Subcutaneous abdominal adipose tissue (tissue), 5 donors: ENCODE results near the gene CARM1.
"Not testable (repeated sequence)": the region's sequence is repeated elsewhere in the genome, so short reads cannot be mapped to it uniquely, and the experiment has no call there.

ENCODE experiments used
- H3K27ac ChIP-seq: one replicate; pipeline ENCODE4 v1.7.0; 2013; ENCODE audit warnings: low read depth, mild to moderate bottlenecking, inconsistent platforms, low read length, moderate library complexity
- H3K27me3 ChIP-seq, 5 donors: one replicate each; pipeline ENCODE4 v1.7.0; 2013; ENCODE audit warnings: low read length in 5 of 5, inconsistent platforms in 1 of 5; ENCODE audit not compliant: control insufficient read depth in 5 of 5, insufficient read depth in 4 of 5
- H3K36me3 ChIP-seq, 5 donors: one replicate each; pipeline ENCODE4 v1.7.0; 2013; ENCODE audit warnings: low read length in 5 of 5; ENCODE audit not compliant: control insufficient read depth in 5 of 5, insufficient read depth in 5 of 5
- H3K4me1 ChIP-seq, 5 donors: one replicate each; pipeline ENCODE4 v1.7.0; 2013; ENCODE audit warnings: low read length in 5 of 5, mild to moderate bottlenecking in 3 of 5, moderate library complexity in 1 of 5; ENCODE audit not compliant: control insufficient read depth in 5 of 5, insufficient read depth in 5 of 5
- H3K4me3 ChIP-seq, 5 donors: one replicate each; pipeline ENCODE4 v1.7.0; 2013; ENCODE audit warnings: low read length in 5 of 5, low read depth in 1 of 5
- H3K9ac ChIP-seq, 5 donors: one replicate each; pipeline ENCODE4 v1.7.0; 2013; ENCODE audit warnings: low read length in 5 of 5, mild to moderate bottlenecking in 4 of 5, moderate library complexity in 3 of 5
- H3K9me3 ChIP-seq, 5 donors: one replicate each; pipeline ENCODE4 v1.7.0; 2013; ENCODE audit warnings: low read length in 5 of 5; ENCODE audit not compliant: control insufficient read depth in 5 of 5
- donor health status: healthy.
- donor health status: healthy.
- donor health status: healthy.
- donor health status: healthy.
- donor health status: healthy.

The CARM1 gene

DNA sequence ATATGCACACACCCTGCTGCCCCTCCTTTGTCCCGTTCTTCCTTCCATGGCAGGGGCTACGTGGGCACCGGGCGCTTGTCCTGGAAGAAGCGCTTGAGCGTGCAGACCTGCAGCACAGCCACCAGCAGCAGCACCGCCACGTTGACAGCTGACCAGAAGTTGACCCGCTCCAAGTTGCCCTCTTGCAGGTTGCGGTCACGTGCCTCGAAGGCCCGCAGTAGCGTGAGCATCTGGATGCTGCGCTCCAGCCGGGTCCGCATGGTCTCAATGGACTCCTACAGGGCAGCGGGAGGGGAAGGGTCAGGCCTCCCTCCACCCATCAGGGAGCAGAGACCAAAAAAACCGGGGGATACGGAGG is 38.4 kb upstream of the CARM1 start:
- Histone ChIP-seq H3K9ac (no peak overlapping the region), H3K27me3 (no peaks in the 10 kb centered on the region), H3K36me3 (peaks cover 0 to 59% (median 46%) of the 10 kb centered on the region in 5 donors), H3K9me3 (peaks cover 0 to 6% (median 5%) of the 10 kb centered on the region in 5 donors), H3K27ac (no peak overlapping the region), H3K4me3 (no peak overlapping the region), H3K4me1 (peaks cover 0 to 20% (median 17%) of the 10 kb centered on the region in 5 donors)

DNA sequence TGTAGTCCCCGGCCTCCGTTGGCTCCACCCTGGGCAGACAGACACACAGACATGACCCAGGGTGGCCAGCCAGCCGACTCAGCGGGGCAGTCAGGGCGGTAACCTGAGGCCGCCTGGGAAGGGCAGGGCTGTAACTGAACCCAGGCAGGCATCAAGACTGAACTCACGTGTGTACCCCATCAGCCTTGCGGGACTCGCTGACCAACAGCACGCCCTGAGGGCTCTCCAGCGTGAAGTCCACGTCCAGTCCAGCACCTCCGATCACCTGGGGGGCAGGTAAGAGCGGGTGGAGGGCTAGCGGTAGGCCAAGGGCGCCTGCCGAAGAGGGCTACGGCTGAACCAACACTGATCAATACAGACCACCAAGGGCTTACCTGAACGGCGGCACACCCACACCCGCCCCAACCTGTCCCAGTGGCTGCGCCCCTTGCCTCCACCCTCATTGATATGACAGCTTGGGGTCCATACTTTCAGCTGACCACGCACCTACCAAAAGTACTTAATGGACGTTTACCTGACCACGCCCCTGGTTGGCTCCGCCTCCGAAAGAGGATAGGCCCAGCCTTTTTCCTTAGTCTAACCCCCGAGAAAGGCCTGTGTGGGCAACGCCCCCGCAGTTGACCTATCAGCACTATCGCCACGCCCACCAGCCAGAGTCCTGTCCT is 36.1 kb upstream of the CARM1 start:
- H3K36me3 ChIP-seq: peaks cover 0 to 42% (median 30%) of the 10 kb centered on the region in 5 donors
- H3K9ac ChIP-seq: peak overlapping the region in 3 of 5 donors; percentile 13 to 53 (median 48)

DNA sequence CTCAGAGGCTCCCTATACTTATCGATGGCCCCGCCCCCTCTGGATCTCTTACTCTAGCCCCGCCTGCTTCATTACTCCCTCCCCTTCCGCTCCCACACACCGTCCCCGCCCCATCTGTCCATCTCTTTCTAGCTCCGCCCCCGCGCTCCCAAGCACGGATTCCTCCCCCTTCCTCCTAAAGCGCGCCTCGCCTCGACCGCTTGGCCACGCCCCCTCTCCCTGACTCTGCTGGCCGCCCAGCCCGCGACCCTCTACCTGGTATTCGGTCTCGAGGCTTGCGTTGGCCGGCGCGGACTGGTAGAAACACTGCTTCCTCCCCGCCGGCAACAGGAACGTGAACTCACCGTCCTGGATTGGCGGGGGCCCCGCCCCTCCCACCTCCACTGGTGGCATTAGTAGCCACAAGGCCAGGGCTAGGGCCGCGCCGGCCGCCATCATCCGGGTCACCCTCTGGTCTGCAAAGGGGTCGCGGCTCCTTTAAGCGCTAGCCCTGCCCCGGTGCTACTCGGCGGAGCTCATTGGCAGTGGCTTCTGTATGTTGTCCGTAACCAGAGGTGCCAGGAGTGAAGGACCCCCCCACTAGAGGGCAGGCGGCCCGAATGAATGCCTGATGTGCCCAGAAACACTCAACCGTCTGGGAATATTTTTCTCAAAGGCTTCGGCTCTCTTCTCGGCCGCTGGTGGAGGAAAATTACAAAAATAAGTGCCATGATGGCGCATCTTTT is 35.4 kb upstream of the CARM1 start, which contains the start of gene TMED1:
TMED1 (minus strand) TSS at position 459 of the 725 bp plus-strand sequence; CDS start at position 438, 21 bp downstream.
- Histone ChIP-seq H3K36me3 (peaks cover 0 to 35% (median 26%) of the 10 kb centered on the region in 5 donors), H3K9me3 (peaks cover 0 to 6% (median 5%) of the 10 kb centered on the region in 5 donors), H3K9ac (peak within 1 kb of the TSS; percentile 72 to 86 (median 81)), H3K4me3 (peak within 1 kb of the TSS; percentile 61 to 83 (median 76)), H3K27ac (peak within 1 kb of the TSS; percentile 99), H3K4me1 (peaks cover 0 to 20% (median 17%) of the 10 kb centered on the region in 5 donors), H3K27me3 (no peaks in the 10 kb centered on the region)

More for the DNA sequence above, 36.1 kb upstream of the CARM1 start:
- Histone ChIP-seq H3K4me3 (peak overlapping the region; percentile 57 to 82 (median 75)), H3K27ac (peak overlapping the region; percentile 99), H3K4me1 (peaks cover 0 to 20% (median 17%) of the 10 kb centered on the region in 5 donors), H3K9me3 (peaks cover 0 to 6% (median 5%) of the 10 kb centered on the region in 5 donors), H3K27me3 (no peaks in the 10 kb centered on the region)

DNA sequence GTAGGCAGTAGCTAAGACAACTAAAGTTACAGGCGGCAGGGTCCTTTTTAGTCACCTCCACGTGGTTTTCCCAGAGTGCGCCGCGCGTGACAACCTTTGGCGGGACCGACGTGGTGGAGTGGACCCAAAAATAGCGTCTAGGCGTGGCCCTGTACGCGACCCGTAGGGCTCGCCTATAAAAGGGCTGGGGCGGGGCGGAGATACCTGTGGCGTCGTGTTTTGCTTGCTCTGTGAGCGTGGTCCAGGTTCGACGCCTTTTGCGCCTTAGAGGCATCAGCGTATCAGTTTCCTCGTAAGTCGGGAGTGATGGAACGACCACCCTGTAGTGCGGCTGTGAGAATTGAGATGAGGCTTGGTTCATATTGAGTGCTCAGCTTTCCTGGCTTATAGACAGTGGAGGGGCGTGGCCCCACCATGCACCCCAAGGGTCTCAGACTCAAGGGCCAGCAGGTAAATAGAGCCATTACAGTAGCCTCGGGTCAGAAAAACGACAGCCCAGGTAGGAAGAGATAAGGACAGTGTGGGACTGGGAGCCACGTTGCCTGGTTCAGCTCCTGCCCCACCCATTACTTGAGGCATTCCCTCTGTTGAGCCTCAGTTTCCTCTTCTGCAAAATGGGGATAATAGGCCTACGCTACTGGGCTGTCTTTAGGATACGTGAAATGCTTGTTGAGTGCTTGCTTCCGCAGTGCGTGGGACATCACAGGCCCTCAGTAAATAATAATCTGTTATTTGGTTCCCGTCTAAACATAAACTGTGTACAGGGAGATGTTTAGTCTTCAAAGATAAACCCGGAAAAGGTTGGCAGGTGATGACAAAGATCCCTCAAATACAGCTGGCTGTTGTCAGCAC is 34.6 kb upstream of the CARM1 start:
- Histone ChIP-seq H3K4me1 (peaks cover 0 to 20% (median 17%) of the 10 kb centered on the region in 5 donors), H3K9ac (peak overlapping the region; percentile 72 to 86 (median 81)), H3K9me3 (peaks cover 0 to 6% (median 5%) of the 10 kb centered on the region in 5 donors), H3K27ac (peak overlapping the region; percentile 99), H3K36me3 (peaks cover 0 to 27% (median 20%) of the 10 kb centered on the region in 5 donors), H3K27me3 (no peaks in the 10 kb centered on the region), H3K4me3 (peak overlapping the region; percentile 59 to 83 (median 76))

DNA sequence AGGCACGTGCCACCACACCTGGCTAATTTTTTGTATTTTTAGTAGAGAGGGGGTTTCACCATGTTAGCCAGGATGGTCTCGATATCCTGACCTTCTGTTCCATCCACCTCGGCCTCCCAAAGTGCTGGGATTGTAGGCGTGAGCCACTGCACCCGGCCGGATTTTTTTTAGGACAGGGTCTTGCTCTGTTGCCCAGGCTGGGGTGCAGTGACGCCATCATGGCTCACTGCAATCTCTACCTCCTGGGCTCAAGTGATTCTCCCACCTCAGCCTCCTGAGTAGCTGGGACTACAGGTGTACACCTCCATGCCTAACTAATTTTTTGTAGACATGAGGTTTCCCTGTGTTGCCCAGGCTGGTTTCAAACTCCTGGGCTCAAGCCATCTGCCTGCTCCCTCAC is 33.7 kb upstream of the CARM1 start:
- Histone ChIP-seq H3K4me1 (peaks cover 0 to 20% (median 17%) of the 10 kb centered on the region in 5 donors), H3K36me3 (peaks cover 0 to 18% (median 11%) of the 10 kb centered on the region in 5 donors)
- H3K27ac ChIP-seq, H3K27me3 ChIP-seq, H3K9ac ChIP-seq, H3K4me3 ChIP-seq, H3K9me3 ChIP-seq: not testable (repeated sequence)

DNA sequence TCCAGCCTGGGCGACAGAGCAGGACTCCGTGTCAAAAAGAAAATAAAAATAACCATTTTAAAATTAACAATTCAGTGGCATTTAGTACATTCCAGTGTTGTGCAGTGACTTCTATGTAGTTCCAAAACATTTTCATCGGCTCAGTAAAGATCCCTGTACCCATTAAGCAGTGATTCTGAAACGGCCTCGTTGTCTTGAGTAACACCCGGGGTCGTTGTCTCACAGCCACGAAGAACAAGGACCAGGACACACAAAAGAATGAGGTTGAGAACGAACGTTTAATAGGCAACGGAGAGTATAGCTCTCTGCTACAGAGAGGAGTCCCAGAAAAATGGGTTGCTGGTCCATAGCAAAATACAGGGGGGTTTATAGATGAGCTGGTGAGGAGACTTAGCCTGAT is 33.0 kb upstream of the CARM1 start:
- peaks cover 0 to 11% (median 3%) of the 10 kb centered on the region in 5 donors for H3K36me3 ChIP-seq
- H3K9ac ChIP-seq: no peak overlapping the region
- H3K27me3 ChIP-seq: no peaks in the 10 kb centered on the region
- peaks cover 0 to 20% (median 17%) of the 10 kb centered on the region in 5 donors for H3K4me1 ChIP-seq
- H3K4me3 ChIP-seq: no peak overlapping the region
- H3K27ac ChIP-seq: no peak overlapping the region
- H3K9me3 ChIP-seq: peaks cover 0 to 6% (median 5%) of the 10 kb centered on the region in 5 donors

DNA sequence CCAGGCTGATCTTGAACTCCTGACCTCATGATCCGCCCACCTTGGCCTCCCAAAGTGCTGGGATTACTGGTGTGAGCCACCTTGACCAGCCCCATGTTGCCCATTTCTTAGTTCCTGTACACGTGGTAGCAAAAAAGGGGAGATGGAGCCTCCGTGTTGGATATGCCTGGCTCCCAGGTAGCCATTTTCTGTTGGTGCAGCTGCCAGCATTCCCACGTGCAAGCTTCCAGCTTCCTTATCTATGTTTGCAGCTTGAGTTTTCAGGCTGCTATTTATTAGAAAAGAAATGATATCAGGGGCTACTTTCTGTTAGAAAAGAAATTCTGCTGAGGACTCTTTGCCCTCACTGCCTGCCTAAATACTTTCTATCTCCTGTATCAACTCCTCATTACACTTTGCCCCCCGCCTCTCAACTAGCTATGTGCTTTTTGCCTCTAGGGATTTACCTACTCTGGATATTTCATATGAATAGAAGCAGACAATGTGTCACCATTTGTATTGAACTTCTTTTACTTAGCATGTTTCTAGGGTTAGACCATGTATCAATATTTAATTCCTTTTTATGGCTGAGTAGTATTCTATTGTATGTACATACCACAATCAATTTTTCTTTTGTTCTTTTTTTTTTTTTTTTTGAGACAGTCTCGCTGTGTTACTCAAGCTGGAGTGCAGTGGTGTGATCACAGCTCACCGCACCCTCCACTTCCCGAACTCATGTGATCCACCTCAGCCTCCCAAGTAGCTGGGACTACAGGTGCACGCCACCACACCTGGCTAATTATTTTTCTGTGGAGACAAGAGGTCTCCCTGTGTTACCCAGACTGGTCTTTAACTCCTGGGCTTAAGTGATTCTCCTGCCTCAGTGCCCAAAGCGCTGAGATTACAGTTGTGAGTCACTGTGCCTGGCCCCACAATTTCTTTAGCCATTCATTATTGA is 32.0 kb upstream of the CARM1 start:
- Histone ChIP-seq H3K4me3 (no peak overlapping the region), H3K36me3 (peaks cover 0 to 5% (median 0%) of the 10 kb centered on the region in 5 donors), H3K4me1 (peaks cover 0 to 20% (median 17%) of the 10 kb centered on the region in 5 donors)

DNA sequence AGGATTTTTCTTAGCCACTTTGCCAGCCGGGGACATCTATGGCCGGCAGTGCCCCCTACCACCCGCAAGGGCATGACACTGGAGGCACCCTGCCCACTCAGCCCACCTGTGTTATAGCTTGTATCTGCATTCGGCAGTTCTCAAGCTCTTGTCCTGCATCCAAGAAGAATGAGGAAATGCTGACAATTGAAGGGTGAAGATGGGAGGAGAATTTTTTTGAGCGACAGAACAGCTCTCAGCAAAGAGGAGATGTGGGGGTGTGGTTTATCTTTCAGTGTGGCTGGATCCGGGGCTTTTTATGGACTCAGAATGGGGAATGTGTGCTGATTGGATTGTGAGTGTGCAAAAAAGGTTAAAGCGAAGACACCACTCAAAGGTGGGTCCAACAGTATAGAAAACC is 28.6 kb upstream of the CARM1 start:
- H3K27me3 ChIP-seq: no peaks in the 10 kb centered on the region
- H3K27ac ChIP-seq: no peak overlapping the region
- no peaks in the 10 kb centered on the region for H3K4me1 ChIP-seq
- no peak overlapping the region for H3K4me3 ChIP-seq
- H3K36me3 ChIP-seq: no peaks in the 10 kb centered on the region
- no peak overlapping the region for H3K9ac ChIP-seq
- H3K9me3 ChIP-seq: peaks cover 0 to 9% (median 4%) of the 10 kb centered on the region in 5 donors

More for the DNA sequence above, 32.0 kb upstream of the CARM1 start:
- Histone ChIP-seq H3K27ac (no peak overlapping the region), H3K9me3 (peaks cover 0 to 6% (median 5%) of the 10 kb centered on the region in 5 donors), H3K9ac (no peak overlapping the region), H3K27me3 (no peaks in the 10 kb centered on the region)
